ENCODE results near the gene SEMA4B. TPM values are rescaled to one million over a fixed set of nuclear protein-coding genes. Genes with fewer than 3 reads are reported as not detected.

Gene SEMA4B
- total RNA-seq (2022): 67.3 and 73.0 TPM in 2 replicates
- Bru-seq, nascent RNA: percentile 72 among the genes with signal in this experiment
- percentile 74 among the genes with signal in this experiment for BruChase-seq, experiment 1, labeled RNA remaining after a 6-hour chase
- BruChase-seq, experiment 2, labeled RNA remaining after a 2-hour chase: percentile 73 among the genes with signal in this experiment
- long read RNA-seq, transcript SEMA4B-201 (15 exons, 3,781 nt): minor isoform, 8 of 105 reads
- long read RNA-seq, transcript SEMA4B-202 (14 exons, 3,807 nt): major isoform, 21 of 105 reads
- long read RNA-seq, partial matches to known transcripts: 14 of 105 reads
- long read RNA-seq, other reads (novel, unspliced or antisense): 62 of 105 reads

- TF ChIP-seq CTCF (IDR thresholded peaks at IDR 0.05; ENCODE audit: unreplicated experiment): no peak
- Mint-ChIP-seq H3K4me3 (ENCODE audit: low read depth, unreplicated experiment) (peak within 1 kb of the TSS; percentile 73), H3K27me3 (ENCODE audit: unreplicated experiment) (no peaks in the 10 kb centered on the region), H3K36me3 (ENCODE audit: insufficient read depth, unreplicated experiment) (peaks cover 30% of the 10 kb centered on the region), H3K27ac (ENCODE audit: unreplicated experiment) (peak within 1 kb of the TSS; percentile 52), H3K4me1 (ENCODE audit: low read depth, unreplicated experiment) (peaks cover 19% of the 10 kb centered on the region), H3K9me3 (ENCODE audit: low read depth, unreplicated experiment) (no peaks in the 10 kb centered on the region)
- no TSS peak for BruUV-seq (replicated peaks)
- intact Hi-C loops (cut with micrococcal nuclease; ENCODE audit: unreplicated experiment): no loop called here
- DNase-seq: peak; percentile 84
- CTCF ChIA-PET: interaction anchor here (0.6 to 3.5 kb wide), 6 partner anchors 9 to 981 kb away, joined by 3 to 13 read pairs (median 4); no protein-coding TSS in a partner anchor
Observed at GRCh38 chr15:90201130-90201943, at the start of gene SEMA4B. Gene SEMA4B (plus strand): TSS chr15:90201330. CDS start chr15:90201579, 249 bp downstream.

GRCh38 chr15:90151989-90152645 lies 49.0 kb upstream of the SEMA4B start:
- Mint-ChIP-seq H3K9me3 (ENCODE audit: low read depth, unreplicated experiment) (no peaks in the 10 kb centered on the region), H3K27ac (ENCODE audit: unreplicated experiment) (no peak overlapping the region), H3K27me3 (ENCODE audit: unreplicated experiment) (no peaks in the 10 kb centered on the region), H3K4me3 (ENCODE audit: low read depth, unreplicated experiment) (no peak overlapping the region), H3K36me3 (ENCODE audit: insufficient read depth, unreplicated experiment) (peaks cover 5% of the 10 kb centered on the region), H3K4me1 (ENCODE audit: low read depth, unreplicated experiment) (peaks cover 9% of the 10 kb centered on the region)
- CTCF ChIA-PET: interaction anchor here (0.7 kb wide), 1 partner anchor 220 kb away, joined by 5 read pairs; no protein-coding TSS in a partner anchor
- intact Hi-C loops (cut with micrococcal nuclease; ENCODE audit: unreplicated experiment): no loop called here
- no peak for DNase-seq
- no TSS peak for BruUV-seq (replicated peaks)
- no peak for TF ChIP-seq CTCF (IDR thresholded peaks at IDR 0.05; ENCODE audit: unreplicated experiment)

GRCh38 chr15:90153658-90154057 lies 47.5 kb upstream of the SEMA4B start:
- Mint-ChIP-seq H3K4me3 (ENCODE audit: low read depth, unreplicated experiment) (no peak overlapping the region), H3K4me1 (ENCODE audit: low read depth, unreplicated experiment) (peaks cover 24% of the 10 kb centered on the region), H3K9me3 (ENCODE audit: low read depth, unreplicated experiment) (no peaks in the 10 kb centered on the region), H3K27ac (ENCODE audit: unreplicated experiment) (no peak overlapping the region), H3K36me3 (ENCODE audit: insufficient read depth, unreplicated experiment) (peaks cover 5% of the 10 kb centered on the region), H3K27me3 (ENCODE audit: unreplicated experiment) (no peaks in the 10 kb centered on the region)
- no peak for TF ChIP-seq CTCF (IDR thresholded peaks at IDR 0.05; ENCODE audit: unreplicated experiment)
- intact Hi-C loops (cut with micrococcal nuclease; ENCODE audit: unreplicated experiment): no loop called here
- DNase-seq: no peak
- no TSS peak for BruUV-seq (replicated peaks)
- CTCF ChIA-PET: interaction anchor here (1.3 kb wide), 1 partner anchor 68 kb away, joined by 5 read pairs; no protein-coding TSS in a partner anchor

GRCh38 chr15:90154246-90154645 lies 46.9 kb upstream of the SEMA4B start:
- no peak for DNase-seq
- Mint-ChIP-seq H3K27me3 (ENCODE audit: unreplicated experiment) (no peaks in the 10 kb centered on the region), H3K4me3 (ENCODE audit: low read depth, unreplicated experiment) (no peak overlapping the region), H3K9me3 (ENCODE audit: low read depth, unreplicated experiment) (no peaks in the 10 kb centered on the region), H3K4me1 (ENCODE audit: low read depth, unreplicated experiment) (peaks cover 30% of the 10 kb centered on the region), H3K27ac (ENCODE audit: unreplicated experiment) (no peak overlapping the region), H3K36me3 (ENCODE audit: insufficient read depth, unreplicated experiment) (peaks cover 5% of the 10 kb centered on the region)
- BruUV-seq (replicated peaks): no TSS peak
- intact Hi-C loops (cut with micrococcal nuclease; ENCODE audit: unreplicated experiment): no loop called here
- CTCF ChIA-PET: interaction anchor here (1.3 kb wide), 1 partner anchor 67 kb away, joined by 5 read pairs; no protein-coding TSS in a partner anchor
- no peak for TF ChIP-seq CTCF (IDR thresholded peaks at IDR 0.05; ENCODE audit: unreplicated experiment)
